MCF 10A (cell line): Measurements from ENCODE around the gene ANXA2. TPM values are rescaled to one million over a fixed set of nuclear protein-coding genes. Genes with fewer than 3 reads are reported as not detected.
"Not testable (repeated sequence)": the region's sequence is repeated elsewhere in the genome, so short reads cannot be mapped to it uniquely, and the experiment has no call there.

Experiments
- BruUV-seq: library from RNA; stranded (reverse); fragments of 400-500 nt; replicated peaks from 2 replicates; lab custom pipeline; 2021; lab: Mats Ljungman, UMichigan
- CTCF ChIA-PET: fragments of 300-600 bp; sonication (Branson Sonifier 250); formaldehyde crosslinking; extraction: SDS; loops from one replicate; lab custom pipeline; 2021; ENCODE audit warnings: antibody characterized with exemption, inconsistent platforms; lab: Yijun Ruan, JAX
- POLR2A ChIA-PET: fragments of 300-600, 350-650 bp; sonication (Branson Sonifier 250); formaldehyde crosslinking; extraction: SDS; loops from one replicate; lab custom pipeline; 2020; ENCODE audit warnings: antibody characterized with exemption, inconsistent platforms; lab: Yijun Ruan, JAX
- DNase-seq: peaks from one replicate; pipeline ENCODE4 v3.0.0-alpha.2; 2018; ENCODE audit not compliant: unreplicated experiment
- H3K27ac Mint-ChIP-seq: one replicate; pipeline ENCODE4 v1.8.0; 2022; ENCODE audit warnings: mild to moderate bottlenecking, low read depth, mixed read lengths; ENCODE audit not compliant: unreplicated experiment
- H3K27me3 Mint-ChIP-seq: one replicate; pipeline ENCODE4 v1.8.0; 2022; ENCODE audit warnings: mixed read lengths; ENCODE audit not compliant: insufficient read depth, unreplicated experiment
- H3K36me3 Mint-ChIP-seq: one replicate; pipeline ENCODE4 v1.8.0; 2022; ENCODE audit warnings: mild to moderate bottlenecking, moderate library complexity, mixed read lengths; ENCODE audit not compliant: insufficient read depth, unreplicated experiment
- H3K4me1 Mint-ChIP-seq: one replicate; pipeline ENCODE4 v1.8.0; 2022; ENCODE audit warnings: mixed read lengths; ENCODE audit not compliant: insufficient read depth, unreplicated experiment
- H3K4me3 Mint-ChIP-seq: one replicate; pipeline ENCODE4 v1.8.0; 2022; ENCODE audit warnings: mild to moderate bottlenecking, moderate library complexity, mixed read lengths; ENCODE audit not compliant: unreplicated experiment
- H3K9me3 Mint-ChIP-seq: one replicate; pipeline ENCODE4 v1.8.0; 2022; ENCODE audit warnings: mixed read lengths; ENCODE audit not compliant: unreplicated experiment
- CTCF ChIP-seq: fragments of 200-600 bp; IDR thresholded peaks from one replicate; pipeline ENCODE4 v1.8.0; 2022; ENCODE audit warnings: antibody characterized with exemption, mild to moderate bottlenecking; ENCODE audit not compliant: unreplicated experiment
- intact Hi-C: fragments of 100-400 bp; cut with micrococcal nuclease; formaldehyde crosslinking; loops from 2 replicates; pipeline ENCODE4 v1.14.1; 2022
- total RNA-seq: library from RNA; stranded (reverse); gene quantifications from 2 replicates; pipeline ENCODE4 v1.2.3, GENCODE V29; 2022

The ANXA2 gene
- total RNA-seq, 1 experiment from 2014 or later = 3,451 TPM

DNA sequence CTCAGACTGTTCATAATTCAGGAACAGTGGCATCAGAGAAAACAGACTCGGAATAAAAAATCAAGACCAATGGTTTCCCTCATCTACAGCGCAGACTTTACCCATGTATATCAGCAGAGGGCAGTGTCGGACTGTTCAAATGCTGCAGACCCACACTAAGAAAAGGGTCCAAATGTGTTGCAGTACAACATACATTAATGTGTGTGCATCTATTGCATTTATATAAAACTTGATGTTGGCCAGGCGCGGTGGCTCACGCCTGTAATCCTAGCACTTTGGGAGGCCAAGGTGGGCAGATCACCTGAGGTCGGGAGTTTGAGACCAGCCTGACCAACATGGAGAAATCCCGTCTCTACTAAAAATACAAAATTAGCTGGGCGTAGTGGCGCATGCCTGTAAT lies 38.0 kb downstream of the ANXA2 start:
- not testable (repeated sequence) for H3K27me3 Mint-ChIP-seq, H3K27ac Mint-ChIP-seq, H3K4me3 Mint-ChIP-seq, BruUV-seq, H3K9me3 Mint-ChIP-seq
- ChIA-PET CTCF (interaction anchor here (0.6 to 5.2 kb wide), 24 partner anchors 8 to 161 kb away, joined by 3 to 38 read pairs (median 4); no protein-coding TSS in a partner anchor), POLR2A (interaction anchor here (1.1 to 7.9 kb wide), 5 partner anchors 9 to 36 kb away, joined by 4 to 165 read pairs (median 7); partner anchors contain the start of gene ANXA2)
- peak; percentile 52 for TF ChIP-seq CTCF
- H3K4me1 Mint-ChIP-seq = peaks cover 47% of the 10 kb centered on the region
- DNase-seq = peak; percentile 61
- intact Hi-C loops = loop anchor here (1.0 to 5.0 kb wide), 2 partner anchors 38 to 85 kb away; partner anchors contain the start of gene ANXA2
- H3K36me3 Mint-ChIP-seq = peaks cover 100% of the 10 kb centered on the region

DNA sequence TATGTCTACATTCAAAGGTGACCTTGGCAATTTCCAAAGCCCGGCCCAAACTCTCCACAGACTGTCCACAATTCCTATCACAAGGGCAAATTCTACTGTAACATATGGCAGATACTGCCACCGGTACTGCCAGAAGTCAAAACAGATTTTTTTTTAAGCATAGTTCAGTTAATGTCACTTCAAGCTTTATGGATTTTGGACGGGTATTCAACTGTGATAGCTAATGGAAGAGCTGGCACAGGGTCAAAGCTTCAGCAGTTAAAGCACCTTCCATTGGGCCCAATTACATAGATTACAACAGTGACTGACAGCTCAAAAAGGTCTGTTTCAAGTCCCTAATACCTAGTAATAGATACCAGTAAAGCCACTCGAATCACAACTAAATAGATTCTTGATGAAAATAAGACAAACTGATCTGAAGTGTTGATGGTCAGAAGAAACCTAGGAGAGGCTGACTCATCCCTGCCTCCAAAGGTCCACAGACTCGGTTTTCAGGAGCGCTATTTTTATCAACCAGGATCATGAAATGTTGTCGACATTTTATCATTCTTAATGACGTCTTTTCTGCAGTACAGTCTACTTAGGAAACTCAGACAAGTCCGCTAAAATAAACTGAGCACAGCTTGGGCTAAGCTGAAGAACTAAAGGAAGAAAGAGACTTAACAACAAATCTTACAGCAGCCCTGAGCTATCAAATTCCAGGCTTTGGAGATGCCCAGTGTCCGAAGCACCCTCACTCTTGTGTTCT lies 38.7 kb downstream of the ANXA2 start:
- no peak overlapping the region for H3K4me3 Mint-ChIP-seq
- CTCF ChIA-PET = interaction anchor here (0.6 to 5.2 kb wide), 26 partner anchors 8 to 1139 kb away, joined by 3 to 38 read pairs (median 4); no protein-coding TSS in a partner anchor

DNA sequence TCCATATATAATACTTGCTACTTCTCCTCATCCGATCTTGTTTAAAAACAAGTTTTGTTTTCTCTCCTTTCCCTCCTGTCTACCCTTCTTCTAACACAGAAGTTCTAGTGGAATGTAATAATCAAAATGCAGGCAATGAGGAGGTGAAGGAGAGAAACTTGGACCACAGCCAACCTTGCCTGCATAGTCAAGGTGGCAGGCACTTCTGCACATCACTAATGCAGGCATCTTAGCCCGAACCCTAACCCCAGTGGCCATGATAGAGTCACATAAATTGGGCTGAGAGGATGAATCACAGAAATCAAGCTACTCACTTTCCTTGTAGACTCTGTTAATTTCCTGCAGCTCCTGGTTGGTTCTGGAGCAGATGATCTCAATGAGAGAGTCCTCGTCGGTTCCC lies 41.0 kb downstream of the ANXA2 start:
- H3K27me3 Mint-ChIP-seq = no peaks in the 10 kb centered on the region
- CTCF ChIA-PET = interaction anchor here (0.7 kb wide), 1 partner anchor 605 kb away, joined by 3 read pairs; no protein-coding TSS in a partner anchor
- POLR2A ChIA-PET = interaction anchor here (1.1 kb wide), 2 partner anchors 41 to 70 kb away, joined by 5 read pairs; no protein-coding TSS in a partner anchor
- H3K9me3 Mint-ChIP-seq = no peaks in the 10 kb centered on the region
- no peak for TF ChIP-seq CTCF
- peaks cover 100% of the 10 kb centered on the region for H3K36me3 Mint-ChIP-seq
- intact Hi-C loops = no loop called here
- no peak for DNase-seq
- BruUV-seq = no TSS peak
- no peak overlapping the region for H3K27ac Mint-ChIP-seq
- no peak overlapping the region for H3K4me3 Mint-ChIP-seq
- peaks cover 31% of the 10 kb centered on the region for H3K4me1 Mint-ChIP-seq

More for the DNA sequence above, 38.7 kb downstream of the ANXA2 start:
- no peak for DNase-seq
- peaks cover 100% of the 10 kb centered on the region for H3K36me3 Mint-ChIP-seq
- H3K9me3 Mint-ChIP-seq = no peaks in the 10 kb centered on the region
- peaks cover 49% of the 10 kb centered on the region for H3K4me1 Mint-ChIP-seq
- POLR2A ChIA-PET = interaction anchor here (0.7 to 7.9 kb wide), 9 partner anchors 8 to 163 kb away, joined by 3 to 165 read pairs (median 5); partner anchors contain the start of gene ANXA2
- H3K27me3 Mint-ChIP-seq = no peaks in the 10 kb centered on the region
- BruUV-seq = no TSS peak
- intact Hi-C loops = loop anchor here (1.0 kb wide), 1 partner anchor 85 kb away; no protein-coding TSS in a partner anchor
- H3K27ac Mint-ChIP-seq = peak overlapping the region; percentile 37
- TF ChIP-seq CTCF = no peak
